AG04449 (cell line): Measurements from ENCODE around the gene ATP1A3.
"Not testable (repeated sequence)": the region's sequence is repeated elsewhere in the genome, so short reads cannot be mapped to it uniquely, and the experiment has no call there.

ENCODE experiments used
- CTCF ChIA-PET: fragments of 350-600 bp; formaldehyde crosslinking; extraction: SDS; loops from one replicate; lab custom pipeline; 2021; ENCODE audit warnings: antibody characterized with exemption; lab: Yijun Ruan, JAX
- POLR2A ChIA-PET: fragments of 400-600, 350-600 bp; formaldehyde crosslinking; extraction: SDS; loops from one replicate; lab custom pipeline; 2020; ENCODE audit warnings: antibody characterized with exemption, inconsistent platforms; lab: Yijun Ruan, JAX
- DNase-seq: peaks from one replicate; pipeline ENCODE4 v3.0.0-alpha.2; 2010; ENCODE audit warnings: low read depth, low spot score
- H3K4me3 ChIP-seq: 2 replicates; pipeline ENCODE4 v1.5.1; 2011; ENCODE audit warnings: low read depth, mild to moderate bottlenecking, control low read depth, low read length
- CTCF ChIP-seq: IDR thresholded peaks from one replicate; pipeline ENCODE4 v1.5.1; 2011; ENCODE audit warnings: mild to moderate bottlenecking, moderate library complexity, low read length, control low read depth, inconsistent platforms; ENCODE audit not compliant: insufficient read depth; ENCODE audit errors: missing control alignments

The ATP1A3 gene

GRCh38 chr19:41993612-41994483 is at the start of gene ATP1A3:
ATP1A3 (minus strand) TSS chr19:41994230; CDS start chr19:41994076, 154 bp downstream.
- ChIA-PET POLR2A (no interaction called here), CTCF (no interaction called here)
- peak within 1 kb of the TSS; percentile 39 for H3K4me3 ChIP-seq
- no peak for DNase-seq
- TF ChIP-seq CTCF, result no peak

- ChIA-PET POLR2A (no interaction called here), CTCF (interaction anchor here (0.8 to 1.5 kb wide), 3 partner anchors 8 to 193 kb away, joined by 3 to 6 read pairs (median 3); no protein-coding TSS in a partner anchor)
- no peak for DNase-seq
- TF ChIP-seq CTCF, result no peak
- H3K4me3 ChIP-seq, result no peak overlapping the region
Observed at GRCh38 chr19:42042455-42043170, 48.6 kb upstream of the ATP1A3 start.

- H3K4me3 ChIP-seq, DNase-seq, POLR2A ChIA-PET: not testable (repeated sequence)
- CTCF ChIA-PET, result interaction anchor here (1.5 to 2.0 kb wide), 2 partner anchors 10 to 11 kb away, joined by 3 to 7 read pairs; no protein-coding TSS in a partner anchor
Observed at GRCh38 chr19:42040491-42040890, 46.5 kb upstream of the ATP1A3 start.

- no peak for DNase-seq
- no peak for TF ChIP-seq CTCF
- no peak overlapping the region for H3K4me3 ChIP-seq
- CTCF ChIA-PET, result interaction anchor here (1.5 to 2.0 kb wide), 2 partner anchors 9 to 11 kb away, joined by 3 to 7 read pairs; no protein-coding TSS in a partner anchor
- POLR2A ChIA-PET, result no interaction called here
Observed at GRCh38 chr19:42040031-42040430, 46.0 kb upstream of the ATP1A3 start.

- ChIA-PET POLR2A (no interaction called here), CTCF (interaction anchor here (0.8 to 2.7 kb wide), 5 partner anchors 10 to 138 kb away, joined by 3 to 12 read pairs (median 4); no protein-coding TSS in a partner anchor)
- DNase-seq, result no peak
Observed at GRCh38 chr19:42038666-42039065, 44.6 kb upstream of the ATP1A3 start.

More at GRCh38 chr19:42038666-42039065, 44.6 kb upstream of the ATP1A3 start:
- no peak overlapping the region for H3K4me3 ChIP-seq
- TF ChIP-seq CTCF, result no peak
